ENCODE results near the gene TRPV5. TPM values are rescaled to one million over a fixed set of nuclear protein-coding genes. Genes with fewer than 3 reads are reported as not detected.

TRPV5 gene
- total and polyA plus RNA-seq, 8 donors = not detected

DNA sequence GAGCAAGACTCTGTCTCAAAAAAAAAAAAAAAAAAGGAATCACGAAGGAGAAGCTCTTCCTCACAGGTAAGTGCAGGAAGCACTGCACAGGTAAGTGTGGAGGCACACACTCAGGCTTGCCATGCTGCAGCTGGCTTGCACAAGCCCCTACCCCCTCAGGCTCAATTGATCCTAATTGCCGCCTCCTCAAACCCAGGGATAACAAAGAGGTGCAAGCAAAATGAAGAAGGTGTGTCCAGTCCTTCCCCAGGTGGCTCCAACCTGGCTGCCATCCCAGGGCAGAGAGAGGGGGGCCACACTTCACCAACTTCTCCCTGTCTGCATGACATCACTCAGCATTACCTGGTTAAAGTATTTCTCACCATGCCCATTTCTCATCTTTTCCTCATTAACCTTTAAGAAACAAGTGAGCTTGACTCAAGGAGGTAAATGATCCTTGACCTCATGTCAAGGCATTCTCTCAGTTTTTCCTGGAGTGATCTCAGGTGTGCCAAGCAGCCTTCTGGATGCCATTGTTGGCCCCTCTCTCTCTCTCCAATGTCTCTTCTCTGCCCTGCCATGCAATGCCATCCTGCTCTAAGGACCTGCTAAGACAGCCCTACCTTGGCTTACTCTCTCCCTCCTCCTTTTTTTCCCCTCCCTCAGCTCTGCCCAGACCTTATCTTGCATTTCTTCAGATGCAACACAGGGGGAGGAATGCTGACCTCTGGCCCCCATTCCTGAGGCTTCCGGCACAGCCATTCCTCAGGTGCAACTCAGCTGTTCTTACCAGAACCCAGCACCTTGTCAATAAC is 35.0 kb downstream of the TRPV5 start:
- 32 to 69% (median 45%) methylated on average over 3 of the region's 3 CpGs for WGBS, 5 donors
- peak in 1 of 2 donors; percentile 15 for DNase-seq

GRCh38 chr7:142897691-142898090 is 35.9 kb downstream of the TRPV5 start:
- no peak for DNase-seq
- Histone ChIP-seq H3K9me3 (no peaks in the 10 kb centered on the region), H3K36me3 (no peaks in the 10 kb centered on the region), H3K27ac (no peak overlapping the region), H3K4me1 (no peaks in the 10 kb centered on the region), H3K27me3 (peaks cover 0 to 10% (median 0%) of the 10 kb centered on the region in 3 donors), H3K4me3 (no peak overlapping the region)
- 88 to 97% (median 90%) methylated on average over 7 of the region's 7 CpGs for WGBS, 5 donors
- TF ChIP-seq POLR2AphosphoS5 (IDR thresholded peaks at IDR 0.05) = no peak
- no peak for TF ChIP-seq CTCF (IDR thresholded peaks at IDR 0.05)
- TF ChIP-seq EP300 (IDR thresholded peaks at IDR 0.05) = no peak
- no peak for TF ChIP-seq POLR2A (IDR thresholded peaks at IDR 0.05)
- intact Hi-C loops (cut with DNase I; ENCODE audit: low total_unique reads) = no loop called here

More for the DNA sequence above, 35.0 kb downstream of the TRPV5 start:
- no peak overlapping the region for H3K27ac ChIP-seq
- intact Hi-C loops (cut with DNase I; ENCODE audit: low total_unique reads) = no loop called here
- peaks cover 0 to 9% (median 0%) of the 10 kb centered on the region in 3 donors for H3K27me3 ChIP-seq
- no peaks in the 10 kb centered on the region for H3K4me1 ChIP-seq
- no peaks in the 10 kb centered on the region for H3K36me3 ChIP-seq
- TF ChIP-seq EP300 (IDR thresholded peaks at IDR 0.05) = no peak
- TF ChIP-seq POLR2AphosphoS5 (IDR thresholded peaks at IDR 0.05) = no peak
- no peak for TF ChIP-seq POLR2A (IDR thresholded peaks at IDR 0.05)
- TF ChIP-seq CTCF (IDR thresholded peaks at IDR 0.05) = no peak
- no peak overlapping the region for H3K4me3 ChIP-seq
- no peaks in the 10 kb centered on the region for H3K9me3 ChIP-seq

GRCh38 chr7:142896741-142897379 is 36.7 kb downstream of the TRPV5 start:
- peaks cover 0 to 18% (median 0%) of the 10 kb centered on the region in 3 donors for H3K27me3 ChIP-seq
- no peak for TF ChIP-seq CTCF (IDR thresholded peaks at IDR 0.05)
- TF ChIP-seq POLR2A (IDR thresholded peaks at IDR 0.05) = no peak
- TF ChIP-seq EP300 (IDR thresholded peaks at IDR 0.05) = no peak
- TF ChIP-seq POLR2AphosphoS5 (IDR thresholded peaks at IDR 0.05) = no peak
- DNase-seq = no peak
- WGBS, 5 donors = 76 to 96% (median 84%) methylated on average over 3 of the region's 3 CpGs
- no peaks in the 10 kb centered on the region for H3K4me1 ChIP-seq
- intact Hi-C loops (cut with DNase I; ENCODE audit: low total_unique reads) = no loop called here
- no peak overlapping the region for H3K27ac ChIP-seq
- H3K9me3 ChIP-seq = no peaks in the 10 kb centered on the region
- no peak overlapping the region for H3K4me3 ChIP-seq
- H3K36me3 ChIP-seq = no peaks in the 10 kb centered on the region

DNA sequence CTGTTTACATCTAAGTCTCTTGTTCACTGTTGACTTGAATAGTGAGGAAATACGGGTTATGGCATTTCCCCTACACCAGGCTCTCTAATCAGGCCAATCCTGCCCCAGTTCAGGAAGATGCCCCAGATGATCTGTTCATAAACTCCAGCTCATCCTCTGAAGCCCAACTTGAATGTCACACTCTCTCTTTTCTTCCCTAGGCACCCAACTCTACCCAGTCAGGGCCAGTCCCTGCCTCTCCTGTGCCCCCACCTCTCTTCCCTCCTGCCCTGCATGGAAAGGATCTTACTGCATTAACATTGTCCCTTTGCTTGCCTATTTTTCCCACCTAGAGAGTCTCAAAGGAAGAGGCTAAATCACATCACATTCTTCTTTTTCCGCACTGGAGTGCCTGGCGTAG is 37.4 kb downstream of the TRPV5 start:
- Histone ChIP-seq H3K4me3 (no peak overlapping the region), H3K27ac (no peak overlapping the region), H3K36me3 (no peaks in the 10 kb centered on the region), H3K27me3 (peaks cover 0 to 24% (median 0%) of the 10 kb centered on the region in 3 donors), H3K4me1 (no peaks in the 10 kb centered on the region), H3K9me3 (no peaks in the 10 kb centered on the region)
- TF ChIP-seq POLR2A (IDR thresholded peaks at IDR 0.05) = no peak
- no peak for TF ChIP-seq POLR2AphosphoS5 (IDR thresholded peaks at IDR 0.05)
- DNase-seq = no peak
- intact Hi-C loops (cut with DNase I; ENCODE audit: low total_unique reads) = no loop called here
- 85 to 98% (median 90%) methylated on average over 3 of the region's 3 CpGs for WGBS, 5 donors
